Right kidney (tissue), 1 donor: ENCODE measurements around the gene VMAC.

Source experiments
- DNase-seq: peaks from one replicate; pipeline ENCODE4 v3.0.0-alpha.2; 2016

Gene VMAC

DNA sequence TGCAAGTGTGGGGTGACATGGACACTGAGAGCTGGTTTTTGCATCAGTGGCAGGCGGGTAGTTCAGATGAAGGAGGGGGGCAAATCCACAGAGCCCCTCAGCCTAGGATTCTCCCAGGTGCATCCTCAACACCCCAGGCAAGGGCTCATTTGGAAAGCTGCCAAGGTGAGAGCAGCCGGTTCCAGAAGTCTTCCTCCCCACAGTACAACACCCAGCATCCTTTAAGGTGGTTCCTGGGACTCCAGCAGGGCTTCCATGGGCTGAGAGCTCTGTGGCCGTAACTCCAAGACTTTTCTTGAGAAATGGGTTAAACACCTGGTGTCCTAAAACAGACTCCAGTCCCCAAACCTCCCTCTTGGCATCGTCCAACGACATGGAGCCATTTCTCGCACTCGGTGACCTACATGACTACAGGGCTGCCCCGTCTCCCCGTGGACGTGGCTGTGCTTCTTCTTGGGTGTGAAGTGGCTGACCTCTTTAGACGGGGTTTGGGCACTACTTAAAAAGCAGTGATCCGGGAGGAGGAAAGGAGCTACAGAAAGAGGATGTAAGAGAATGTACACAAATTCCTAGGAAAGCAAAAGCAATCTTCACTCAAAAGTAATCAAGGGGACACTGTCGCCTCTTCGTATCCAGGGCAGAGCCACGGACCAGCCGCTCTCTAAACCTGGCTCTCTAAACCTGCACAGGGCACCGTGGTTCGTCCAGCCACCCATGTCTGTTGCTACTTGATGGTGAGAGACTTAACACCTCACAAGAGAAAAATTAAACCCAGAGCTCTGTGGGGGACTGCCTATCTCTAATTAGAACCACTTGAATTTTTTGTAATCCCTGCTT is 47.7 kb downstream of the VMAC start:
- DNase-seq: no peak

DNA sequence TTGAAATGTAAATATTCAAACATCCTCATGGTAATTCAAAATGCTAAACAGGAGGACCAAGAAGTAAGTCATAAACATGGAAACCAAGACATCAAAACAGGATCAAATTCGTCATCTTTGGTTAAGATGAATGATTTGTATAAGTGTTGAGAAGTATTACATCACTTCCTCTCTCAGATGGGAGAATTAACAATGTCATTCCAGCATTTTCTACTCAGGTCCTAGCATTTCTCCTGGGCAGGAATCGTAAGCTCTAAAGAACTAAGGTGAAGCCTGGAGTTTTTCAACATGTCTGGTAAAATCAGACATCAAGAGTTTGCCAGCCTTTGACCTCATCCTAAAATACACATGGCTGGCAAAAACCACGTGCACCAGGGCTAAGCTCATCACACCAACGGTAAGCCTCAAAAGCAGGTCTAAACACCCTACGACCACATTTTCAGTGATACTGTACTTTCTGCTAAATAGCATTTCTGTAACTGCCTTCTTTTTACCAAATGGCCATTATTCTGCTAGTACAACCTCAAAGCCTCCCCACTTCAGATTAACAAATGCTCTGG is 48.4 kb downstream of the VMAC start:
- DNase-seq: no peak

DNA sequence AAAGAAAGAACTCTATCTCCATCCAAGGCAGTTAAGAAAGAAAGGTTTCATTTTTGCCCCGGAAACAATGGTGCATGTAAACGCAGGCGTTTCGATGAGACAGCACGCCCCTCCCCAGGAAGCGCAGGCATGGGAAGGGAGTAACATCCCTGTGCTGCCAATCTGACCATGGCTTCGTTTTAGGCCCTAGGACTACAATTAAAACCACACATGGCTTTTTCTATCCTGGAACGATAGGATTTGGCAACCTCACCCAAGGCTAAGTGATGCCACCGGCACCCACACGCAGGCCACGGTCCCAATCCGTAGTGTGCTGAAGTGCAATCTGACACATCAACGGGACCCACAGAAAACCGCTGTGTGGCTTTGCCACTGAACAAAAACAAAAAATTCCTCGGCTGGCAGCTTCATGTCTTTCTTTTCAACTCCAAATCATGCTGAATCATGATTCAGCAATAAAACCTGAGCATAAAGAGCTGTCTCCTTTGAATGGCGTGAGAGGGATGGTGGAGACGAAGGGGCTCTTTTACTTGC is 49.1 kb downstream of the VMAC start:
- DNase-seq: no peak

DNA sequence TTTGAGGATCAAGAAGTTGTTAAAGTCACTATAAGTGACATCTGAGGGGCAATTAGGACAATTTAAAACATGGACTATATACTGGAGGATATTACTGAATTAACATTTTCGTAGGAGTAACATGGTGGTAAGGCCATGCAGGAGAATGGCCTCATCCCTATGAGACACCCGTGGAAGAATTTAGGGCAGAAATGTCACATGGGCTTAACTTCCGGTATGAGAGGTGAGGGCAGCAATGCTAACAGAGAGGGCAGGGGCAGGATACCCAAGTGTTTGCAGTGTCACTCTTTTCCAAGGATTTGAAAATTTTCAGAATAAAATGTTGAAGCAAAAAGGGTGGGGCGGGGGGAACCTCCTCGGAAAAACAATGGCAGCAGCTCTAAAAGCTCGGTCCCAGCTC is 49.6 kb downstream of the VMAC start:
- DNase-seq: no peak

DNA sequence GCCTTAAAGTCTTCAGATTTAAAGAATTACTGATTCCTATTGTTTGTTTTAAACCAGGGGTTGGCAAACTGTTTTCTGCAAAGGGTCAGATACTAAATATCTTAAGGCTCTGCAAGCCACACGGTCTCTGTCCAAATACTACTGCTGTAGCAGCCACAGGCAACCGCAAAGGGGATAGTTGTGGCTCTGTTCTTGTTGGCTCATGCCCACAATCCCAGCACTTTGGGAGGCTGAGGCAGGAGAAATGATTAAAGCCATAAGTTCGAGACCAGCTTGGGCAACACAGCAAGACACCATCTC is 50.9 kb downstream of the VMAC start:
- no peak for DNase-seq

DNA sequence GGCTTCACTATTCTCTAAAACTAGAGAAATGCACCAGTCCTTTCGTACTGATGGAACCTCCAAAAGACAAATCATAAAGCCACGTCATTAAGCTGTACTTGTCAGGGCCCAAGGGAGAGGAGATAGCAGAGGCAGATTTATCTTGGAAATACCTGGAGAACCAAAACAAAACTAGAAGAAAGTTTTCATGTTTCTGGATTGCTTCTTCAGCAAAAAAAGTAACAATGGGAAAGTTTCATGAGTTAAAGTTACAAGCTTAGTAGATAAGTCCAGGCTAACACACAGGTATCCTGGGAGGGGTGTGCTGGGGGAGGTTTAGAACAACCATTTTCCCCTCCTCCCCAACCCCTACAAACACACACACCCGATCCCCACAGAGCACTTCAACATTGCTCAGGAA is 51.7 kb downstream of the VMAC start:
- no peak for DNase-seq

DNA sequence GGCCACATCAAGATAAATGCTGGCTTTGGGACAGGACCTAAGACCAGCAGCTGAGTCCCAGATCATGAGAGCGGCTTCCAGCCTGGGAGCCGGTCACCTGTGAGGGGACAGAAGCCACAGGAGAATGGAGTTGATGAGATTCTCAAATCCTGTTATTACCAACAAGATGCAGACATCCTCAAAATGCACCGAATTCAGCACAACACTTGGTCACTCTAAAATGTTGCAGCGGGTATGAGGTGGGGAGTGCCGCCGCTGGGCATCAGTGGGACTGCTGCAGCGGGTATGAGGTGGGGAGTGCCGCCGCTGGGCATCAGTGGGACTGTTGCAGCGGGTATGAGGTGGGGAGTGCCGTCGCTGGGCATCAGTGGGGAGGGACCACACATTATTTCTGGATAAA is 52.1 kb downstream of the VMAC start:
- no peak for DNase-seq

DNA sequence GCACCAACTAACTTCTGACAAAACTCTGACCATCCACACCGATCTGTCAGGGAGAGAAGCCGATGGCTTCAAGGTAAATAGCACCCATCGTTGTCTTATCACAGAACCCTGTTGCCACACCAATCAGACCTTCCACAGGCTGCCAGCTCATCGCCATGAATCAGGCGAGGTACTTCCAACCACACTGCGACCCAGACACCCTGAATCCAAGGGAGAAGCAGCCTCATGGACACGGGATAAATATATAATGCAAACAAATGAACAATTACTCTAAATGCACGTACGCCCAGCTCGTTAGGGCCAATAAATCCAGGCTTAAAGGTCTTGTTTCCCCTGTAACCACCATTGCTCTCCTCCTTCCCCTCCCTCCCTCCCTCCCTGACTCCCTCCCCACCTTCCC is 52.5 kb downstream of the VMAC start:
- DNase-seq: no peak

DNA sequence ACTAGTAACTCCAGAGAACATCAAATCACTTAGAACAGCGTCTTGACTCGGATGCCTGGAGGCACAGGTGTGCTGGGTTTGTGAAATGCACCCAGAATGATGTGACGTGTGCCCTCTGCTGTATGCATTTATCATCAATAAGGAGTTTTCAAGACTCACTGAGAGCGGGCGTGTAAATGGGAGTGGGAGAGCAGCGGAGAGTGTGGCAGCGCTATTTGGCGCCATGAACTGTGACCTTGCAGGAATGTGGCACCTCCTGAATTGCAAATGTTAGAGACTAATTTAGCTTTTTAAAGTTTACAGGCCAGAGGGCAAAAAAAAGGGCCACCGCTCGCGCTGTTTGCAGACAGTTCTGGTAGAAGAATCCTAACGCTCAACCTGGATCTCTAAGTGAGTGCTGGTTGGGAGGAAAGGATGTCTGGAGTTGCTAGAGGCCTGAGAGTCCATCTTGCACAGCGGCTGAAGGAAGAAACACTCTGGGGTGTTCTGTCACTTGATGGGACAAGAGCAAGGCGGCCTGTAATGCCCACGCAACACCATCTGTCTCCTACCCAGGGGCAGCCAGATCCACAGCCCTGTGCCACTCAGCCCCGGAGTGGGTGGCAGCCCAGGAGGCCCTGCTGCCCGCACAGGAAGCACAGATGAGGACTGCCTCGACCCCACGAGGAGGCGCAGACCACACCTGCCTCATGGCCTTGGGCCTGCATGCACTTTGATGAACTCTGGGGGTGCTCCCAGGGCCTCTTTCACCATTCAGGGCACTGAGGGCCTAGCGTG is 53.6 kb downstream of the VMAC start:
- no peak for DNase-seq

DNA sequence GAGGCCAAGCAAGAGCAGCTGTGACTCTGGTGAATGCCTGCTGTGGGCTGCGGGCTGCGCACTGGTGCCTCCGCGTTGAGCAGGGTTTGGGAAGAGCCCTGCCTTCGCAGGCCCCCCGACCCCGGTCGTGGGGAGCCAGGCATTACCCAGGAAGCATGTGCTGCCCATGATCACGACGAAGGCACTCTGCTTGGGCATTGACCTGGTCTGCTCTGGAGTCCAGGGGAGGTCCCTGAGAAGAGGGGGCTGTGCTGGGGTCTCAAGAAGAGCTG is 54.1 kb downstream of the VMAC start:
- no peak for DNase-seq

DNA sequence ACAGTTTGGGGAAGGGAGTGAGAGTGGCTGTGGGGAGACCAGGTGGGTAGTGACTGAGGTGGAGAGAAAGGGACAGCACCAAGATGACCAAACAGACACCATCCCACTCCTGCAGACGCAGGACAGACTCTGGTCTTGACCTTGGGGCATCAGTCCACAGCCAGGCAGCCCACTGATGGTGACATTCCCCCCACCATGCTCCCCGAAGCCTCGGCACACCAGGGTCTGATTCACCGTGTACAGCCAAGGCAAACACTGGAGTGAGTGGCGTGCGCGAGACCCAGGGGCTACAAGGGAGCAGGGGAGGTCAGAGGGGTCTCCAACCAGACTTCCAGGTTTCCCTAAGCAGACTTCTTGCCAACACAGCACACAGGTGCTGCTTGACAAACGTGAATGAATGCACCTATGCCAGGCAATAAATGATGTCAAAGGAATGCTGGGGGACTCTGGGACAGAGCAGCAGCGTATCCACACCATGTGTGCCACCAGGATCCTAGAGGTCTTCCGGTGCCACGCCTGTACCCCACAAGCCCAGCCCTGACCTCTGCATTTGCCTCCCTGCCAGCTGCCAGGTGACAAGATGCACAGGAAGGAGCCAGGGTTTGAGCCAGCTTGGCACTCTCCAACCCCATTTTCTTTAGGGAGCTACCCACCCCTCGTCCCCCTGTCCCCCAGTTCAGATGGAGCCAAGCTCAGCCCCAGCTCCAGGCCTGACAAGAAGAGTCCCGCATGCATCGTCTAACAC is 54.8 kb downstream of the VMAC start:
- no peak for DNase-seq
